HCEC 1CT (cell line): ENCODE data around the gene ASXL1.

Experiments
- DNase-seq: peaks from one replicate; pipeline ENCODE4 v3.0.0-alpha.2; 2017

ASXL1 gene

GRCh38 chr20:32482442-32483261 lies 124.5 kb downstream of the ASXL1 start:
- DNase-seq = no peak

- peak; percentile 38 for DNase-seq
Observed at GRCh38 chr20:32483351-32484224, 125.5 kb downstream of the ASXL1 start.

GRCh38 chr20:32484225-32484957 lies 126.3 kb downstream of the ASXL1 start:
- DNase-seq = no peak

GRCh38 chr20:32484958-32485769 lies 127.0 kb downstream of the ASXL1 start:
- DNase-seq = peak; percentile 87

- DNase-seq = no peak
Observed at GRCh38 chr20:32485770-32486478, 127.8 kb downstream of the ASXL1 start.

GRCh38 chr20:32487381-32487780 lies 129.2 kb downstream of the ASXL1 start:
- no peak for DNase-seq

- DNase-seq = no peak
Observed at GRCh38 chr20:32488066-32488838, 130.1 kb downstream of the ASXL1 start.
